ENCODE results near the gene UGT1A4.

UGT1A4 gene

GRCh38 chr2:233799716-233800115 lies 81.2 kb downstream of the UGT1A4 start:
- H3K4me3 ChIP-seq (ENCODE audit: control insufficient read depth, low read depth, low read length), result no peak overlapping the region
- DNase-seq (ENCODE audit: low read depth), result no peak
- TF ChIP-seq CTCF (conservative IDR thresholded peaks at IDR 0.05; ENCODE audit: control insufficient read depth, insufficient read depth, low read depth, low read length), result no peak

GRCh38 chr2:233800208-233800607 lies 81.7 kb downstream of the UGT1A4 start:
- no peak for TF ChIP-seq CTCF (conservative IDR thresholded peaks at IDR 0.05; ENCODE audit: control insufficient read depth, insufficient read depth, low read depth, low read length)
- no peak for DNase-seq (ENCODE audit: low read depth)
- no peak overlapping the region for H3K4me3 ChIP-seq (ENCODE audit: control insufficient read depth, low read depth, low read length)

- H3K4me3 ChIP-seq (ENCODE audit: control insufficient read depth, low read depth, low read length), result no peak overlapping the region
- no peak for TF ChIP-seq CTCF (conservative IDR thresholded peaks at IDR 0.05; ENCODE audit: control insufficient read depth, insufficient read depth, low read depth, low read length)
- peak; percentile 10 for DNase-seq (ENCODE audit: low read depth)
Measured at GRCh38 chr2:233801357-233802131, 83.0 kb downstream of the UGT1A4 start.

GRCh38 chr2:233802132-233802815 lies 83.7 kb downstream of the UGT1A4 start:
- TF ChIP-seq CTCF (conservative IDR thresholded peaks at IDR 0.05; ENCODE audit: control insufficient read depth, insufficient read depth, low read depth, low read length), result no peak
- DNase-seq (ENCODE audit: low read depth), result no peak

GRCh38 chr2:233803292-233803911 lies 84.9 kb downstream of the UGT1A4 start:
- no peak for TF ChIP-seq CTCF (conservative IDR thresholded peaks at IDR 0.05; ENCODE audit: control insufficient read depth, insufficient read depth, low read depth, low read length)
- H3K4me3 ChIP-seq (ENCODE audit: control insufficient read depth, low read depth, low read length), result no peak overlapping the region
- no peak for DNase-seq (ENCODE audit: low read depth)

More at GRCh38 chr2:233802132-233802815, 83.7 kb downstream of the UGT1A4 start:
- no peak overlapping the region for H3K4me3 ChIP-seq (ENCODE audit: control insufficient read depth, low read depth, low read length)

GRCh38 chr2:233803994-233804393 lies 85.5 kb downstream of the UGT1A4 start:
- TF ChIP-seq CTCF (conservative IDR thresholded peaks at IDR 0.05; ENCODE audit: control insufficient read depth, insufficient read depth, low read depth, low read length), result no peak
- no peak overlapping the region for H3K4me3 ChIP-seq (ENCODE audit: control insufficient read depth, low read depth, low read length)
- no peak for DNase-seq (ENCODE audit: low read depth)
